Testis (tissue), 3 donors: ENCODE data around the gene TCF4. TPM values are rescaled to one million over a fixed set of nuclear protein-coding genes. Genes with fewer than 3 reads are reported as not detected.

Experiments used
- DNase-seq: peaks from one replicate; pipeline ENCODE4 v3.0.0-alpha.2; 2019
- H3K27ac ChIP-seq, 2 donors: fragments of 200-600 bp; sonication (generic); one replicate each; pipeline ENCODE4 v1.5.1; 2019
- H3K27me3 ChIP-seq: fragments of 200-600 bp; sonication (generic); one replicate; pipeline ENCODE4 v1.5.1; 2019
- H3K36me3 ChIP-seq: fragments of 200-600 bp; sonication (generic); one replicate; pipeline ENCODE4 v1.5.1; 2017; ENCODE audit warnings: low read depth; ENCODE audit errors: missing control alignments
- H3K4me1 ChIP-seq: fragments of 200-600 bp; sonication (generic); one replicate; pipeline ENCODE4 v1.5.1; 2019
- H3K4me3 ChIP-seq, 2 donors: fragments of 200-600 bp; sonication (generic); one replicate each; pipeline ENCODE4 v1.5.1; 2017 to 2019
- H3K9me3 ChIP-seq: fragments of 200-600 bp; sonication (generic); one replicate; pipeline ENCODE4 v1.5.1; 2017
- POLR2A ChIP-seq: fragments of 450-650 bp; IDR thresholded peaks from one replicate; pipeline ENCODE4 v1.6.1; 2017; ENCODE audit warnings: antibody characterized with exemption, mild to moderate bottlenecking, moderate library complexity
- WGBS, 2 donors: methylation state at CpG; one replicate each; pipeline ENCODE4 v1.1.5; 2018; 5-methylcytosine and 5-hydroxymethylcytosine counted together
- intact Hi-C: fragments of 100-400 bp; cut with DNase I; formaldehyde crosslinking; loops from one replicate; pipeline ENCODE4 v1.15.1; 2023; ENCODE audit warnings: low total_unique reads
- polyA plus RNA-seq: library from polyadenylated mRNA; stranded (reverse); fragments of 350-450 nt; fragmentation: Illumina TruSeq; extraction: RNeasy Lipid Tissue Mini Kit (QIAGEN cat#74804); gene quantifications from one replicate; pipeline ENCODE4 v1.2.3, GENCODE V29; 2014; ENCODE audit warnings: low read depth, low replicate concordance; ENCODE audit not compliant: insufficient read depth
- total RNA-seq, 2 donors: library from RNA; depleted of rRNA; stranded (reverse); fragments of >200 nt; gene quantifications; one replicate each; pipeline ENCODE4 v1.2.3, GENCODE V29; 2016
- TF ChIP-seq, protein P1 (sequence below), 3 experiments: fragments of 450-650 bp in 2 of 3; fragments of 200-600 bp in 1 of 3; sonication (generic) in 1 of 3; IDR thresholded peaks; one replicate each; pipeline ENCODE4 v1.5.1; 2016 to 2019; ENCODE audit warnings: antibody characterized with exemption in 3 of 3, mild to moderate bottlenecking in 2 of 3, moderate library complexity in 1 of 3

Gene TCF4
- total and polyA plus RNA-seq, 3 donors from 2014 or later: 50.8 to 122 (median 110) TPM

DNA sequence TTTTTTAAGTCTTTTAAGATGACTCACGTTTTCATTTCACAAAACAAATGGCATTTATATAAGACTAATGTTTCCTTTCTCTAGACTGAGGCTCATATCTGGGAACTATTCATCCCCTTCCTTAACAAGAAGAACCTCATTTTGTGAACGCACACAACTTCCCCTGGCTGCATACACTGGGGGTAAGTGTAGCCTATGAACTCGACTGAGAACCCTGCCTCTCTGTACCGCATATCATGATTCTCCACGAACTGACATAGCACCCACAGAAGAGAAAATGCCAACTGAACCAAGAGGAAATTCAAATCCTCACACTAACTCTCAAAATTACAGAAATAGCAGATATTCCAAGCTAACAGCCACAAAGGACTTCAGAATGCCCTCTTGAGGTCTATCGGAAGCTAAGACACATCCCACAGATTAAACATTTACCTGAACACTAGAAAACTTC is 236.7 kb downstream of the TCF4 start:
- DNase-seq: no peak
- no peak overlapping the region for H3K27ac ChIP-seq
- no peak overlapping the region for H3K4me3 ChIP-seq
- no peaks in the 10 kb centered on the region for H3K9me3 ChIP-seq
- no peaks in the 10 kb centered on the region for H3K36me3 ChIP-seq
- WGBS, 2 donors: 64 to 65% methylated on average over 6 of the region's 6 CpGs
- H3K4me1 ChIP-seq: no peaks in the 10 kb centered on the region
- TF ChIP-seq, protein P1, sequence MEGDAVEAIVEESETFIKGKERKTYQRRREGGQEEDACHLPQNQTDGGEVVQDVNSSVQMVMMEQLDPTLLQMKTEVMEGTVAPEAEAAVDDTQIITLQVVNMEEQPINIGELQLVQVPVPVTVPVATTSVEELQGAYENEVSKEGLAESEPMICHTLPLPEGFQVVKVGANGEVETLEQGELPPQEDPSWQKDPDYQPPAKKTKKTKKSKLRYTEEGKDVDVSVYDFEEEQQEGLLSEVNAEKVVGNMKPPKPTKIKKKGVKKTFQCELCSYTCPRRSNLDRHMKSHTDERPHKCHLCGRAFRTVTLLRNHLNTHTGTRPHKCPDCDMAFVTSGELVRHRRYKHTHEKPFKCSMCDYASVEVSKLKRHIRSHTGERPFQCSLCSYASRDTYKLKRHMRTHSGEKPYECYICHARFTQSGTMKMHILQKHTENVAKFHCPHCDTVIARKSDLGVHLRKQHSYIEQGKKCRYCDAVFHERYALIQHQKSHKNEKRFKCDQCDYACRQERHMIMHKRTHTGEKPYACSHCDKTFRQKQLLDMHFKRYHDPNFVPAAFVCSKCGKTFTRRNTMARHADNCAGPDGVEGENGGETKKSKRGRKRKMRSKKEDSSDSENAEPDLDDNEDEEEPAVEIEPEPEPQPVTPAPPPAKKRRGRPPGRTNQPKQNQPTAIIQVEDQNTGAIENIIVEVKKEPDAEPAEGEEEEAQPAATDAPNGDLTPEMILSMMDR (IDR thresholded peaks at IDR 0.05): no peak
- TF ChIP-seq POLR2A: no peak
- intact Hi-C loops: no loop called here
- H3K27me3 ChIP-seq: no peaks in the 10 kb centered on the region

- no peak overlapping the region for H3K4me3 ChIP-seq
Observed at GRCh38 chr18:55349685-55350084, 238.3 kb downstream of the TCF4 start.

GRCh38 chr18:55346961-55347740 is 240.8 kb downstream of the TCF4 start:
- no peaks in the 10 kb centered on the region for H3K27me3 ChIP-seq
- intact Hi-C loops: no loop called here
- no peak overlapping the region for H3K4me3 ChIP-seq
- H3K27ac ChIP-seq: no peak overlapping the region
- no peak for TF ChIP-seq POLR2A
- TF ChIP-seq, protein P1 (IDR thresholded peaks at IDR 0.05): no peak
- 84 to 88% methylated on average over 16 of the region's 16 CpGs for WGBS, 2 donors
- DNase-seq: no peak
- H3K4me1 ChIP-seq: no peaks in the 10 kb centered on the region
- no peaks in the 10 kb centered on the region for H3K9me3 ChIP-seq
- no peaks in the 10 kb centered on the region for H3K36me3 ChIP-seq

More at GRCh38 chr18:55349685-55350084, 238.3 kb downstream of the TCF4 start:
- Histone ChIP-seq H3K27ac (no peak overlapping the region), H3K9me3 (no peaks in the 10 kb centered on the region), H3K4me1 (no peaks in the 10 kb centered on the region), H3K27me3 (no peaks in the 10 kb centered on the region), H3K36me3 (no peaks in the 10 kb centered on the region)
- 78 to 100% methylated on average over 1 of the region's 1 CpG for WGBS, 2 donors
- DNase-seq: no peak
- no peak for TF ChIP-seq POLR2A
- TF ChIP-seq, protein P1 (IDR thresholded peaks at IDR 0.05): no peak
- intact Hi-C loops: no loop called here

DNA sequence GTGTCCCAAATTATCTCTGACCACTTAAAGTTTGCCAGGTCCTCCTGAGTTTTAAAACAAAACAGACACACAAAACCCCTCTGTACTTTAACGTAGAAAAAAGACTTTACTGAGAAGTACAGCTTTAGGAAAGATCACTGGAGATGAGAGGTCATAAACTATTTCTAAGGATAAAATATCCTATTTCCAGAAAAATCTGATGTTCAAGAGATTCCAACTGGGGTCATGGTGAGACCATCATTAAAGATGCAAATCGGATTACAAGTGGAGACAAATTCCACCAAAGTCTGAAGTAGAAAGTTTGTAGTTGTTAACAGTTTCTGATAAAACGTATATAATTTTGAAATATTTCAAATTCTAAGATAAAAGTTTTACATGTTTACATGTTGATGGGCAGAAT is 241.6 kb downstream of the TCF4 start:
- intact Hi-C loops: no loop called here
- H3K4me3 ChIP-seq: no peak overlapping the region
- H3K4me1 ChIP-seq: no peaks in the 10 kb centered on the region
- DNase-seq: no peak
- TF ChIP-seq, protein P1 (IDR thresholded peaks at IDR 0.05): no peak
- no peak for TF ChIP-seq POLR2A
- no peak overlapping the region for H3K27ac ChIP-seq
- 48 to 62% methylated on average over 3 of the region's 3 CpGs for WGBS, 2 donors
- no peaks in the 10 kb centered on the region for H3K27me3 ChIP-seq
- no peaks in the 10 kb centered on the region for H3K36me3 ChIP-seq
- H3K9me3 ChIP-seq: no peaks in the 10 kb centered on the region
